ENCODE results near the gene NFASC. TPM values are rescaled to one million over a fixed set of nuclear protein-coding genes. Genes with fewer than 3 reads are reported as not detected.

Gene NFASC
- total and polyA plus RNA-seq, 4 experiments from 2014 or later, result not detected

DNA sequence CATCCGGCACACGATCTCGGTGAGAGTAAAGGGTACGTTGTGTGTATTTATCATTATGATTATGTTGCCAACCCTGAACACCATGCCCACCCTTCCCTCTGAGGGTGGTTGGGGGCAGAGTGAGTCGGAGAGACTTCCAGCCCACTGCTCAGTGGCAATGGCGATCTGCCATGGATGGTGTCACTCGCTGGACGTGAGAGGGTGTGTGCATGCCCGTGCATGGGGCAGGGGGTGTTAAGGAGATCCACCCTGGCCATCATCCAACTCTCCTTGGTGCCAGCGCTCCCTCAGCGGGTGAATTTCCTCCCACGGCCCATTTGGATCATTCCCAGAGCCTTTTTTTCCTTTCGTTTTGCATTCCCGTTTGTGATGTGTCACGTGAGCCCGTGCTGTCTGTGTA, 98.3 kb downstream of the NFASC start:
- no peaks in the 10 kb centered on the region for H3K27me3 ChIP-seq (ENCODE audit: insufficient read depth, low read length)
- no peak overlapping the region for H3K4me3 ChIP-seq (ENCODE audit: low read length in 2 of 2)
- H3K4me1 ChIP-seq (ENCODE audit: insufficient read depth, low read length), result no peaks in the 10 kb centered on the region
- no peak overlapping the region for H3K27ac Mint-ChIP-seq
- no peak for DNase-seq
- CTCF ChIA-PET (ENCODE audit: partially characterized antibody), result interaction anchor here (0.9 kb wide), 1 partner anchor 10 kb away, joined by 3 read pairs; no protein-coding TSS in a partner anchor
- H3K9me3 ChIP-seq (ENCODE audit: control insufficient read depth in 1 of 2, low read length in 2 of 2), result no peaks in the 10 kb centered on the region
- POLR2A ChIA-PET (ENCODE audit: partially characterized antibody), result no interaction called here
- no peaks in the 10 kb centered on the region for H3K36me3 Mint-ChIP-seq
- H3K4me1 Mint-ChIP-seq, result no peaks in the 10 kb centered on the region
- peaks cover 0 to 2% (median 0%) of the 10 kb centered on the region in 8 donors for H3K9me3 Mint-ChIP-seq
- H3K27ac ChIP-seq (ENCODE audit: low read depth, low read length), result no peak overlapping the region
- intact Hi-C loops (cut with micrococcal nuclease), result no loop called here
- H3K27me3 Mint-ChIP-seq, result peaks cover 12 to 34% of the 10 kb centered on the region in 2 donors
- no peaks in the 10 kb centered on the region for H3K36me3 ChIP-seq (ENCODE audit: insufficient read depth, low read length)
- no peak overlapping the region for H3K4me3 Mint-ChIP-seq

DNA sequence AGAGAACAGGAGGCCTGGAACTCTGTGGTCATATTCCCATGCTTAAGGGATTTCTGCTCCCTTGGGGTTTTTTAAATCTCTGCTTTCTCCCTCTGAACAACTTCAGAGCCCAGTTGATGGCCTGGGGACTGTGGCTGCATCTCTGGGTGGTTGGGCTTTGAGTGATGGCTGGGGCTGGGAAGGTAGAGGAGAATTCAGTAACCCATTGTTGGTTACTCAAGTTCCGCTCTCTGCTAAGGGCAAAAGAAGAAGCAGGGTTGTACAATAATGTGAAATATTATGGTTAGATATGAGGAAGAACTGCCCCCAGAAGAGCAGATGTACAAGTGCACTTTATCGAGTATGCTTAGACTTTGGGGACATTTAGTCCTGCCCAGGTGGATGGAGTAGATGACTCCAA, 100.3 kb downstream of the NFASC start:
- intact Hi-C loops (cut with micrococcal nuclease), result no loop called here
- Histone ChIP-seq H3K27ac (ENCODE audit: low read depth, low read length) (no peak overlapping the region), H3K9me3 (ENCODE audit: control insufficient read depth in 1 of 2, low read length in 2 of 2) (no peaks in the 10 kb centered on the region), H3K4me1 (ENCODE audit: insufficient read depth, low read length) (no peaks in the 10 kb centered on the region), H3K27me3 (ENCODE audit: insufficient read depth, low read length) (no peaks in the 10 kb centered on the region), H3K36me3 (ENCODE audit: insufficient read depth, low read length) (no peaks in the 10 kb centered on the region), H3K4me3 (ENCODE audit: low read length in 2 of 2) (no peak overlapping the region)
- Mint-ChIP-seq H3K4me1 (no peaks in the 10 kb centered on the region), H3K27me3 (peaks cover 12 to 35% of the 10 kb centered on the region in 2 donors), H3K27ac (no peak overlapping the region), H3K36me3 (no peaks in the 10 kb centered on the region), H3K4me3 (no peak overlapping the region), H3K9me3 (peaks cover 0 to 2% (median 0%) of the 10 kb centered on the region in 8 donors)
- DNase-seq, result no peak
- POLR2A ChIA-PET (ENCODE audit: partially characterized antibody), result no interaction called here
- CTCF ChIA-PET (ENCODE audit: partially characterized antibody), result interaction anchor here (7.5 kb wide), 1 partner anchor 284 kb away, joined by 73 read pairs; no protein-coding TSS in a partner anchor

DNA sequence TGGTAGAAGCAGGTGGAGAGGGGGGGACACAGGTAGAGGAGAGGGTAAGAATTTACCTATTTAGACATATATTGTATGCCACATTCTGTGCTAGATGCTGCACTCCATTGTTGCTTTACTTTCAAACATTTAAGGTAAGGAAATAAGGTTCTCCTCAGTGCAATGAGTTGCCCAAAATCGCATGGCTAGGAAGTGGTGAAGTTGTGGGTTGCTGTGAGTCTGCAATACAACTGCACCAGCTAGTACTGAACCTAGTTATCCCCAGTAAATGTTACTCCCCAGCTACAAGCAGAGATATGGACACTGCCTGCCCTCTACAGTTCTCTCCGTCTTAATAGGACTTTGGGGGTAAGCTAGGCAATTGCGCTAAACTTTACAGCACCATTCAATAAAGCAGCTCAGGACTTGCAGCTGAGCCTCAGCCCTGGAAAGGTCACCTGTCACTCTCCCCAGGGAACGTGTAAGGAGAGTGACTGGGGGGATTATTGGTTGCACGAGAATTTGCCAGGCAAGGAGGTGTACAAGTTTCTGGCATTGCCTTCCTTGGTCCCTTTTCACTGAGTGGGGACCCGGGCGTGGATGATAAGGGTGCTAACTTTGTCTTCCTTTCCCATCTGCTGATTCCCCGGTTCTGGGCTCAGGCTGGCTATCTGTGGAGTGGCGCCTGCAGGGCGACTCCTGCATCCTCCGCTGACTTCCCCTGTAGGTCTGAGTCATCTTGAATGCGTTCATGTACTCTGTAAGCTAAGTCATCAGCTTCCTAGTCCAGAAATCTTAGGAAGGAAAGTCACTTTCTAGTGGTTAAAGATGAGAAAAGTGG, 101.1 kb downstream of the NFASC start:
- ChIA-PET POLR2A (ENCODE audit: partially characterized antibody) (no interaction called here), CTCF (ENCODE audit: partially characterized antibody) (interaction anchor here (0.9 to 7.5 kb wide), 2 partner anchors 90 to 283 kb away, joined by 4 to 73 read pairs; no protein-coding TSS in a partner anchor)
- Mint-ChIP-seq H3K27me3 (peaks cover 12 to 38% of the 10 kb centered on the region in 2 donors), H3K4me3 (no peak overlapping the region), H3K27ac (no peak overlapping the region), H3K4me1 (no peaks in the 10 kb centered on the region), H3K9me3 (peaks cover 0 to 2% (median 0%) of the 10 kb centered on the region in 8 donors), H3K36me3 (no peaks in the 10 kb centered on the region)
- H3K4me3 ChIP-seq (ENCODE audit: low read length in 2 of 2), result no peak overlapping the region
- H3K36me3 ChIP-seq (ENCODE audit: insufficient read depth, low read length), result no peaks in the 10 kb centered on the region
- H3K9me3 ChIP-seq (ENCODE audit: control insufficient read depth in 1 of 2, low read length in 2 of 2), result no peaks in the 10 kb centered on the region
- H3K27ac ChIP-seq (ENCODE audit: low read depth, low read length), result no peak overlapping the region
- no peaks in the 10 kb centered on the region for H3K27me3 ChIP-seq (ENCODE audit: insufficient read depth, low read length)
- DNase-seq, result no peak
- no peaks in the 10 kb centered on the region for H3K4me1 ChIP-seq (ENCODE audit: insufficient read depth, low read length)
- intact Hi-C loops (cut with micrococcal nuclease), result no loop called here

DNA sequence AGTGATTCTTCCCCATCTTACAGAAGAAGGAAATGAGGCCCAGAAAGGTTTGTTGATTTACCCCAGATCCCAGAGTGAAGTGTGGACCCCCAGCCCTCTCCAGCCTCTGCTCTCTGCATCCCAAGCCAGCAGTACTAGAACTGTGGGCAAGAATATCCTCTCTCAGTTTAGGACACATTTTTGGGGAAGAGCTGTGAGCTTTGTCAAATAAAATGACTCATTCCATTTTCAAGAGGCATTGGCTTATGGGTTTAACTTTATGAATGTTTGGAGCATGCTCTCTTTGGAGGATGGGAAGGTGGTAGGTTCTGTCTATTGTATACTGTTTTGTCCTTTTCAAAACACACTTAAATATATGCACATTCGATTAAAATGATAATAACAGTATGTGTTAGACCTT, 101.8 kb downstream of the NFASC start:
- no peak overlapping the region for H3K27ac ChIP-seq (ENCODE audit: low read depth, low read length)
- Mint-ChIP-seq H3K4me1 (no peaks in the 10 kb centered on the region), H3K4me3 (no peak overlapping the region), H3K9me3 (no peaks in the 10 kb centered on the region), H3K27me3 (peaks cover 11 to 44% of the 10 kb centered on the region in 2 donors), H3K27ac (no peak overlapping the region), H3K36me3 (no peaks in the 10 kb centered on the region)
- no peaks in the 10 kb centered on the region for H3K36me3 ChIP-seq (ENCODE audit: insufficient read depth, low read length)
- ChIA-PET CTCF (ENCODE audit: partially characterized antibody) (interaction anchor here (0.9 to 7.5 kb wide), 2 partner anchors 90 to 282 kb away, joined by 4 to 73 read pairs; no protein-coding TSS in a partner anchor), POLR2A (ENCODE audit: partially characterized antibody) (no interaction called here)
- no peaks in the 10 kb centered on the region for H3K4me1 ChIP-seq (ENCODE audit: insufficient read depth, low read length)
- H3K27me3 ChIP-seq (ENCODE audit: insufficient read depth, low read length), result no peaks in the 10 kb centered on the region
- no peak for DNase-seq
- H3K4me3 ChIP-seq (ENCODE audit: low read length in 2 of 2), result no peak overlapping the region
- H3K9me3 ChIP-seq (ENCODE audit: control insufficient read depth in 1 of 2, low read length in 2 of 2), result no peaks in the 10 kb centered on the region
- intact Hi-C loops (cut with micrococcal nuclease), result no loop called here

DNA sequence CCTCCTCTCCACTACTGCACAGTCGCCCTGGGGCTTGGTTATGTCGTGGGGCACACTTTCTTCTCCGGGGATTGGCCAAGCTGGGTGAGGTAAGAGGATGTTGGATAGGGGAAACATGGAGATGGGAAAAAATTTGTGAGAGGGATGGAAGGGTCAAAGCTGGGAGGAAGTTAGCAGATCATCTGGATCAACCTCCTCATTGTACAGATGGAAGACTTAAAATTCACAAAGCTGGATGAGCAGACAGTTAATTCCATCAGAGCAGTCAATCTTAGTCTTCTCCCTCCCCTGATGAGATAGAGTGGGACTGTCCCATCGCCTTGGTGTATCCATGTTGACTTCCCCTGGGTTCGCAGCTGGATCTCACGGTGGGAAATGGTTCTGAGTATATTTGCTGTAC, 102.8 kb downstream of the NFASC start:
- H3K27ac Mint-ChIP-seq, result no peak overlapping the region
- Histone ChIP-seq H3K27me3 (ENCODE audit: insufficient read depth, low read length) (no peaks in the 10 kb centered on the region), H3K36me3 (ENCODE audit: insufficient read depth, low read length) (no peaks in the 10 kb centered on the region), H3K27ac (ENCODE audit: low read depth, low read length) (no peak overlapping the region), H3K9me3 (ENCODE audit: control insufficient read depth in 1 of 2, low read length in 2 of 2) (no peaks in the 10 kb centered on the region), H3K4me3 (ENCODE audit: low read length in 2 of 2) (no peak overlapping the region), H3K4me1 (ENCODE audit: insufficient read depth, low read length) (no peaks in the 10 kb centered on the region)
- H3K36me3 Mint-ChIP-seq, result no peaks in the 10 kb centered on the region
- ChIA-PET CTCF (ENCODE audit: partially characterized antibody) (interaction anchor here (1.3 to 7.5 kb wide), 2 partner anchors 88 to 281 kb away, joined by 4 to 73 read pairs; no protein-coding TSS in a partner anchor), POLR2A (ENCODE audit: partially characterized antibody) (no interaction called here)
- H3K4me1 Mint-ChIP-seq, result peaks cover 0 to 3% (median 0%) of the 10 kb centered on the region in 4 donors
- peaks cover 10 to 41% of the 10 kb centered on the region in 2 donors for H3K27me3 Mint-ChIP-seq
- no peak overlapping the region for H3K4me3 Mint-ChIP-seq
- DNase-seq, result no peak
- intact Hi-C loops (cut with micrococcal nuclease), result no loop called here
- no peaks in the 10 kb centered on the region for H3K9me3 Mint-ChIP-seq

DNA sequence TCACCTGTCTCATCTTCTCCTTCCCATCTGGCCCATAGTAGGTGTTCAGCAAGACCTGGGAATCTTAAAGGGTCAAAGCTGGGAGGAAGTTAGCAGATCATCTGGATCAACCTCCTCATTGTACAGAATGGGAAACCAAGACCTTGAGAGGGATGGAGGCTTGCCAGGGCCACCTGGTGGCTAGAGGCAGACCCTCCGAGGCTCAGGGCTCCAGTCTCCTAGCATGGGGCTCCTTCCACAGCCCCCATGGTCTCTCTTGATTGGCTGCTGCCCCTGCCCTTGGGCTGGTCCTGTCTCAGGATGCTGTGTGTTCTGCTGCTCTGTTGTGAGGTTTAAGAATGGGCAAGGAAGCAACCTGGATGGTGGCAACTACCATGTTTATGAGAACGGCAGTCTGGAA, 103.7 kb downstream of the NFASC start:
- intact Hi-C loops (cut with micrococcal nuclease), result no loop called here
- Histone ChIP-seq H3K27me3 (ENCODE audit: insufficient read depth, low read length) (no peaks in the 10 kb centered on the region), H3K27ac (ENCODE audit: low read depth, low read length) (no peak overlapping the region), H3K4me1 (ENCODE audit: insufficient read depth, low read length) (no peaks in the 10 kb centered on the region), H3K4me3 (ENCODE audit: low read length in 2 of 2) (no peak overlapping the region), H3K36me3 (ENCODE audit: insufficient read depth, low read length) (no peaks in the 10 kb centered on the region), H3K9me3 (ENCODE audit: control insufficient read depth in 1 of 2, low read length in 2 of 2) (no peaks in the 10 kb centered on the region)
- H3K27me3 Mint-ChIP-seq, result peaks cover 10 to 38% of the 10 kb centered on the region in 2 donors
- no peak overlapping the region for H3K4me3 Mint-ChIP-seq
- no peak overlapping the region for H3K27ac Mint-ChIP-seq
- H3K4me1 Mint-ChIP-seq, result peaks cover 0 to 3% (median 0%) of the 10 kb centered on the region in 4 donors
- ChIA-PET POLR2A (ENCODE audit: partially characterized antibody) (no interaction called here), CTCF (ENCODE audit: partially characterized antibody) (interaction anchor here (1.3 to 7.5 kb wide), 2 partner anchors 87 to 281 kb away, joined by 4 to 73 read pairs; no protein-coding TSS in a partner anchor)
- H3K36me3 Mint-ChIP-seq, result no peaks in the 10 kb centered on the region
- no peak for DNase-seq
- H3K9me3 Mint-ChIP-seq, result no peaks in the 10 kb centered on the region

DNA sequence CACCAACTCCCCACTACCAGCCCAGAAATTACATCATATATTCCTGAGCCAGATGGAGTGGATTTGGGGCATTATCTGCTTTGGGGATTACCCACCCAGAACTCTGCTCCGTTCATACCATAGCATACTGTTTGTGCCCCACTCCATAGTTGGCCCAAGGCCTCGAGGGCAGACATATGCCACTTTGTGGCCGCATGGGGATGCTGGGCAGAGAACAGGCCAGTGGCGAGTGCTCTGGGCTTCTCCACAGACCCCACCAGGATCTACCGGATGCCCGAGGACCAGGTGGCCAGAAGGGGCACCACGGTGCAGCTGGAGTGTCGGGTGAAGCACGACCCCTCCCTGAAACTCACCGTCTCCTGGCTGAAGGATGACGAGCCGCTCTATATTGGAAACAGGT, 104.4 kb downstream of the NFASC start:
- Histone ChIP-seq H3K27me3 (ENCODE audit: insufficient read depth, low read length) (no peaks in the 10 kb centered on the region), H3K9me3 (ENCODE audit: control insufficient read depth in 1 of 2, low read length in 2 of 2) (no peaks in the 10 kb centered on the region), H3K27ac (ENCODE audit: low read depth, low read length) (no peak overlapping the region), H3K4me3 (ENCODE audit: low read length in 2 of 2) (no peak overlapping the region), H3K36me3 (ENCODE audit: insufficient read depth, low read length) (no peaks in the 10 kb centered on the region), H3K4me1 (ENCODE audit: insufficient read depth, low read length) (no peaks in the 10 kb centered on the region)
- H3K4me3 Mint-ChIP-seq, result no peak overlapping the region
- intact Hi-C loops (cut with micrococcal nuclease), result loop anchor here (1.0 kb wide), 1 partner anchor 86 kb away; no protein-coding TSS in a partner anchor
- H3K4me1 Mint-ChIP-seq, result peaks cover 0 to 3% (median 0%) of the 10 kb centered on the region in 4 donors
- CTCF ChIA-PET (ENCODE audit: partially characterized antibody), result interaction anchor here (1.1 to 7.5 kb wide), 5 partner anchors 18 to 280 kb away, joined by 3 to 73 read pairs (median 5); no protein-coding TSS in a partner anchor
- no peak overlapping the region for H3K27ac Mint-ChIP-seq
- H3K9me3 Mint-ChIP-seq, result no peaks in the 10 kb centered on the region
- POLR2A ChIA-PET (ENCODE audit: partially characterized antibody), result no interaction called here
- DNase-seq, result no peak
- no peaks in the 10 kb centered on the region for H3K36me3 Mint-ChIP-seq
- peaks cover 13 to 37% of the 10 kb centered on the region in 2 donors for H3K27me3 Mint-ChIP-seq
